ENCODE results near the gene LFNG. TPM values are rescaled to one million over a fixed set of nuclear protein-coding genes. Genes with fewer than 3 reads are reported as not detected.

LFNG gene
- total and polyA plus RNA-seq, 2 donors (not counting 1 experiment from before 2014, with no cell fraction given) = 73.3 to 208 TPM

- WGBS (ENCODE audit: insufficient coverage) = 97% methylated on average over 24 of the region's 27 CpGs
- H4K20me1 ChIP-seq (ENCODE audit: control insufficient read depth, insufficient read depth, low read length, poor library complexity, severe bottlenecking) = no peaks in the 10 kb centered on the region
- H3K4me2 ChIP-seq (replicated peaks; ENCODE audit: low read depth, low read length, poor library complexity, severe bottlenecking) = no peak overlapping the region
- H3K27me3 ChIP-seq (replicated peaks in 1 of 4; ENCODE audit: control extremely low read depth in 1 of 4, control insufficient read depth in 3 of 4, insufficient read depth in 4 of 4, low read length in 3 of 4) = peaks cover 0 to 24% (median 10%) of the 10 kb centered on the region in 4 experiments
- Mint-ChIP-seq H3K27ac (no peak overlapping the region), H3K4me3 (no peak overlapping the region), H3K4me1 (peaks cover 9% of the 10 kb centered on the region), H3K27me3 (peaks cover 13% of the 10 kb centered on the region), H3K9me3 (ENCODE audit: insufficient read depth) (no peaks in the 10 kb centered on the region)
- TF ChIP-seq CTCF (IDR thresholded peaks at IDR 0.05) (no peak), EZH2 (IDR thresholded peaks at IDR 0.05; ENCODE audit: borderline replicate concordance, insufficient read depth, low read depth, low read length, poor library complexity, severe bottlenecking) (no peak)
- H2AFZ ChIP-seq (ENCODE audit: insufficient read depth, low read depth, low read length, poor library complexity, severe bottlenecking) = no peak overlapping the region
- no peak overlapping the region for H3K9ac ChIP-seq (ENCODE audit: low read length)
- CTCF ChIA-PET = interaction anchor here (1.1 to 1.9 kb wide), 3 partner anchors 31 to 219 kb away, joined by 3 to 8 read pairs (median 4); no protein-coding TSS in a partner anchor
- H3K4me1 ChIP-seq (ENCODE audit: control insufficient read depth in 2 of 2, insufficient read depth in 2 of 2, low read length in 2 of 2) = peaks cover 9 to 11% of the 10 kb centered on the region in 2 donors
- ATAC-seq (ENCODE audit: low read depth) (no peak), DNase-seq (no peak)
- no peaks in the 10 kb centered on the region for H3K79me2 ChIP-seq (ENCODE audit: control insufficient read depth, insufficient read depth, low read length)
- intact Hi-C loops (cut with micrococcal nuclease) = no loop called here
- no peak overlapping the region for H3K4me3 ChIP-seq (ENCODE audit: control extremely low read depth in 1 of 5, extremely low read depth in 1 of 5, insufficient read depth in 1 of 5, low read depth in 2 of 5, low read length in 4 of 5)
- peaks cover 0 to 10% (median 0%) of the 10 kb centered on the region in 3 donors for H3K9me3 ChIP-seq (ENCODE audit: control extremely low read depth in 1 of 3, control insufficient read depth in 2 of 3, insufficient read depth in 1 of 3, low read length in 2 of 3)
- H3K36me3 ChIP-seq (replicated peaks in 1 of 2; ENCODE audit: control extremely low read depth in 1 of 2, control insufficient read depth in 1 of 2, extremely low read depth in 1 of 2, insufficient read depth in 2 of 2, low read length in 1 of 2) = no peaks in the 10 kb centered on the region
- POLR2A ChIA-PET = interaction anchor here (0.7 to 1.0 kb wide), 2 partner anchors 109 to 214 kb away, joined by 3 to 6 read pairs; no protein-coding TSS in a partner anchor
- H3K27ac ChIP-seq (ENCODE audit: low read length in 2 of 2) = no peak overlapping the region
Observed at GRCh38 chr7:2499719-2500430, 19.7 kb upstream of the LFNG start.

- POLR2A ChIA-PET = interaction anchor here (0.7 kb wide), 1 partner anchor 28 kb away, joined by 4 read pairs; no protein-coding TSS in a partner anchor
- 97% methylated on average over 10 of the region's 12 CpGs for WGBS (ENCODE audit: insufficient coverage)
Observed at GRCh38 chr7:2500701-2501100, 18.9 kb upstream of the LFNG start.

More at GRCh38 chr7:2500701-2501100, 18.9 kb upstream of the LFNG start:
- ATAC-seq (ENCODE audit: low read depth) (no peak), DNase-seq (no peak)
- peaks cover 0 to 23% (median 10%) of the 10 kb centered on the region in 4 experiments for H3K27me3 ChIP-seq (replicated peaks in 1 of 4; ENCODE audit: control extremely low read depth in 1 of 4, control insufficient read depth in 3 of 4, insufficient read depth in 4 of 4, low read length in 3 of 4)
- TF ChIP-seq CTCF (IDR thresholded peaks at IDR 0.05) = no peak
- TF ChIP-seq EZH2 (IDR thresholded peaks at IDR 0.05; ENCODE audit: borderline replicate concordance, insufficient read depth, low read depth, low read length, poor library complexity, severe bottlenecking) = no peak
- peaks cover 9% of the 10 kb centered on the region for H3K4me1 Mint-ChIP-seq
- peaks cover 0 to 10% (median 0%) of the 10 kb centered on the region in 3 donors for H3K9me3 ChIP-seq (ENCODE audit: control extremely low read depth in 1 of 3, control insufficient read depth in 2 of 3, insufficient read depth in 1 of 3, low read length in 2 of 3)
- H3K4me3 ChIP-seq (ENCODE audit: control extremely low read depth in 1 of 5, extremely low read depth in 1 of 5, insufficient read depth in 1 of 5, low read depth in 2 of 5, low read length in 4 of 5) = no peak overlapping the region
- no peak overlapping the region for H3K27ac ChIP-seq (ENCODE audit: low read length in 2 of 2)
- H3K4me3 Mint-ChIP-seq = no peak overlapping the region
- H3K79me2 ChIP-seq (ENCODE audit: control insufficient read depth, insufficient read depth, low read length) = no peaks in the 10 kb centered on the region
- H3K27me3 Mint-ChIP-seq = peaks cover 13% of the 10 kb centered on the region
- intact Hi-C loops (cut with micrococcal nuclease) = no loop called here
- H3K4me1 ChIP-seq (ENCODE audit: control insufficient read depth in 2 of 2, insufficient read depth in 2 of 2, low read length in 2 of 2) = peaks cover 9 to 11% of the 10 kb centered on the region in 2 donors
- H4K20me1 ChIP-seq (ENCODE audit: control insufficient read depth, insufficient read depth, low read length, poor library complexity, severe bottlenecking) = no peaks in the 10 kb centered on the region
- H2AFZ ChIP-seq (ENCODE audit: insufficient read depth, low read depth, low read length, poor library complexity, severe bottlenecking) = no peak overlapping the region
- H3K9ac ChIP-seq (ENCODE audit: low read length) = no peak overlapping the region
- CTCF ChIA-PET = interaction anchor here (1.1 kb wide), 2 partner anchors 10 to 218 kb away, joined by 3 to 5 read pairs; no protein-coding TSS in a partner anchor
- H3K27ac Mint-ChIP-seq = no peak overlapping the region
- no peak overlapping the region for H3K4me2 ChIP-seq (replicated peaks; ENCODE audit: low read depth, low read length, poor library complexity, severe bottlenecking)
- H3K36me3 ChIP-seq (replicated peaks in 1 of 2; ENCODE audit: control extremely low read depth in 1 of 2, control insufficient read depth in 1 of 2, extremely low read depth in 1 of 2, insufficient read depth in 2 of 2, low read length in 1 of 2) = no peaks in the 10 kb centered on the region
- no peaks in the 10 kb centered on the region for H3K9me3 Mint-ChIP-seq (ENCODE audit: insufficient read depth)

Measured in B cell (primary cell).